Mucosa of descending colon (tissue), 3 donors: ENCODE data around the gene MFSD6. TPM values are rescaled to one million over a fixed set of nuclear protein-coding genes. Genes with fewer than 3 reads are reported as not detected.

Experiments used
- ATAC-seq: fragments of 200-7000 bp; cut with Tn5 transposase; one replicate; pipeline ENCODE4 v1.9.1; 2020; ENCODE audit warnings: mild to moderate bottlenecking, moderate library complexity
- DNase-seq, 3 donors: peaks; one replicate each; pipeline ENCODE4 v3.0.0-alpha.2; 2020
- H3K36me3 ChIP-seq: fragments of 200-600 bp; one replicate; pipeline ENCODE4 v1.8.0; 2021; ENCODE audit warnings: low read depth, mild to moderate bottlenecking
- H3K4me1 ChIP-seq: fragments of 200-600 bp; one replicate; pipeline ENCODE4 v1.8.0; 2021; ENCODE audit warnings: low read depth, mild to moderate bottlenecking
- H3K4me3 ChIP-seq: fragments of 200-600 bp; one replicate; pipeline ENCODE4 v1.8.0; 2021; ENCODE audit warnings: mild to moderate bottlenecking
- H3K9me3 ChIP-seq: fragments of 200-600 bp; one replicate; pipeline ENCODE4 v1.8.0; 2021; ENCODE audit warnings: mild to moderate bottlenecking
- CTCF ChIP-seq: fragments of 200-600 bp; IDR thresholded peaks from one replicate; pipeline ENCODE4 v1.8.0; 2022; ENCODE audit warnings: antibody characterized with exemption, mild to moderate bottlenecking
- intact Hi-C, 2 donors: fragments of 100-400 bp; cut with DNase I in 1 of 2; cut with micrococcal nuclease in 1 of 2; formaldehyde crosslinking; loops; one replicate each; pipeline versions ENCODE4 v1.11.0 to v1.11.1; 2022; cut with DNase I, micrococcal nuclease
- total RNA-seq, 3 donors: library from RNA; stranded (reverse); fragmentation: NEBNext Ultra II Directional in 2 of 3; extraction: Animal tissue kit (Norgen Biotek cat#: 25700) in 2 of 3; gene quantifications; one replicate each; pipeline versions ENCODE4 v1.2.1 to v1.2.4, GENCODE V29; 2021 to 2023
- donor health status: DM: no; HTN: no; CAD: no; lungs with moderate emphysema.
- donor health status: DM: no; HTN: no; CAD: no.
- donor health status: DM: no; HTN: yes; CAD: no.

Gene MFSD6
- total RNA-seq, 3 donors from 2014 or later = 58.4 to 73.2 (median 64.1) TPM

GRCh38 chr2:190470256-190470826, 62.2 kb downstream of the MFSD6 start:
- intact Hi-C loops = no loop called here
- no peaks in the 10 kb centered on the region for H3K9me3 ChIP-seq
- no peak for TF ChIP-seq CTCF
- ATAC-seq (no peak), DNase-seq (no peak)
- no peak overlapping the region for H3K4me3 ChIP-seq
- H3K36me3 ChIP-seq = no peaks in the 10 kb centered on the region
- peaks cover 43% of the 10 kb centered on the region for H3K4me1 ChIP-seq

DNA sequence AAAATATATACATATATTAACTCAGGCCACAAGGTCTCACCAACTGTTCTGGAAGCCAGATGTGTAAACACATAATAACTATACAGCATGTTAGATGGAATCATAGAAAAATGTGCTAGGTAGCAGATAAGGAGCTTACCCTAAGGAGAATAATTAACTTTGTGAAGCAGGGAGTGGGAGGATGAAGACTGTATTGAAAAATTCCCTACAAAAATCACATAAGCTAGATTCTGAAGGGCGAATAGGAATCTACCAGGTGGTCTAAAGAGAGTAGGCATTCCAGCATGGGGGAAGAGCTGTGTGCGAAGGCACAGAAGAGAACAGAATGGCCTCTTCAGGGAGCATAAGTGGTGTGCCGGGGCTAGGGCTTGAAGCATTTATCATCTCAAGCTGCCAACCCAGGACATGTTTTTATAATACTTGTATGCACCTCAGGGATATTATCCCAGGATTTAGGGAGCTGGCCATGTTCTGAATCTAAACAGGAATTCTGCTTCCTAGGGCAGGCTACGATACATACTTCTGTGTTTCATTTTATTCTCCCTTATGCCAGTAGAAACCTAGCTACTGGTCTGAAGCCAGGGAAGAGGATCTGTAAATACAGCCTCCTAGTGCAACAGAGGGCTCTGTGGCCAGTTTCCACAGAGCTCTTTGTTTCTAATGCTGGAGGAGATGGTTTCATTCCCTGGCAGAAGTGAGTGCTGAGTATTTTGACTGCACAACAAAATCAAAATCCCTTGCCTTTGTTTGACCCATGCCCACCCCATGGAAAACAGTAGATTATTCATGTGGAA, 69.7 kb downstream of the MFSD6 start:
- intact Hi-C loops = no loop called here
- peak in 1 of 3 donors; percentile 45 for DNase-seq
- ATAC-seq = peak; percentile 98
- no peak for TF ChIP-seq CTCF
- Histone ChIP-seq H3K36me3 (no peaks in the 10 kb centered on the region), H3K4me3 (no peak overlapping the region), H3K4me1 (peaks cover 14% of the 10 kb centered on the region), H3K9me3 (no peaks in the 10 kb centered on the region)

GRCh38 chr2:190478572-190479195, 70.5 kb downstream of the MFSD6 start:
- H3K4me1 ChIP-seq = peaks cover 14% of the 10 kb centered on the region
- H3K4me3 ChIP-seq = no peak overlapping the region
- no peak for DNase-seq
- no peaks in the 10 kb centered on the region for H3K9me3 ChIP-seq
- intact Hi-C loops = no loop called here
- ATAC-seq = no peak
- no peak for TF ChIP-seq CTCF
- no peaks in the 10 kb centered on the region for H3K36me3 ChIP-seq

GRCh38 chr2:190481339-190481738, 73.2 kb downstream of the MFSD6 start:
- intact Hi-C loops = no loop called here
- Histone ChIP-seq H3K9me3 (no peaks in the 10 kb centered on the region), H3K36me3 (no peaks in the 10 kb centered on the region), H3K4me3 (no peak overlapping the region), H3K4me1 (peaks cover 14% of the 10 kb centered on the region)
- DNase-seq (no peak), ATAC-seq (no peak)
- TF ChIP-seq CTCF = no peak

DNA sequence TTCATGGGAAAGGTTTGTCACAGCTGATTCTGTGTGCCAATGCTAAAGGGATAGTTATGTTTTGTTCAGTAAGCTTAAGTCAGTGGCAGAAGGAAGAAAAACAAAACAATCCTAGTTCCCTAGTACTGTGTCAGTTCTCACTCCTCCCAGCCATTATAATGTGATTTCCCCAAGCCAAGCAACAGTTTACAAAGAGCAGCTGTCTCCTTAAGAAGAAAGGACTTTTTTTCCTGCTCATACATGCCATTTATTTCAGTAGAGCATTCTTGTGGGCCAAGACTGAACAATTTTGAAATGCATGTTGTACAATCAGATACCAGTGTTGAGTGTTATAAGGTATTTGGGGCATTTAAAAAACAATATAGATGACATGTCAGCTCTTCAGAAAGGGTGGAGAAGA, 74.3 kb downstream of the MFSD6 start:
- H3K9me3 ChIP-seq = no peaks in the 10 kb centered on the region
- intact Hi-C loops = no loop called here
- TF ChIP-seq CTCF = no peak
- DNase-seq (no peak), ATAC-seq (no peak)
- H3K36me3 ChIP-seq = no peaks in the 10 kb centered on the region
- H3K4me1 ChIP-seq = peaks cover 9% of the 10 kb centered on the region
- H3K4me3 ChIP-seq = no peak overlapping the region
